Activated B cell treated with CpG ODN at 0.5 μM for 24 hours (primary cell): Measurements from ENCODE around the gene TEAD1. TPM values are rescaled to one million over a fixed set of nuclear protein-coding genes. Genes with fewer than 3 reads are reported as not detected.

Experiments used
- ATAC-seq: fragments of 200-7000 bp; cut with Tn5 transposase; one replicate; pipeline ENCODE4 v1.10.0; 2021; ENCODE audit warnings: low read depth, mild to moderate bottlenecking, moderate library complexity
- CTCF ChIA-PET: fragments of 350-600 bp; sonication (Branson Sonifier 250); formaldehyde crosslinking; loops from one replicate; lab custom pipeline; 2021; ENCODE audit warnings: antibody characterized with exemption; lab: Charles Lee
- POLR2A ChIA-PET: fragments of 350-600 bp; sonication (Branson Sonifier 250); formaldehyde crosslinking; loops from one replicate; lab custom pipeline; 2021; ENCODE audit warnings: antibody characterized with exemption; lab: Charles Lee
- DNase-seq: peaks from one replicate; pipeline ENCODE4 v3.0.0; 2022
- H3K27ac Mint-ChIP-seq: one replicate; pipeline ENCODE4 v1.8.0; 2020; ENCODE audit warnings: mixed read lengths
- H3K27me3 Mint-ChIP-seq: one replicate; pipeline ENCODE4 v1.8.0; 2021; ENCODE audit warnings: mixed read lengths
- H3K36me3 Mint-ChIP-seq: one replicate; pipeline ENCODE4 v1.8.0; 2021; ENCODE audit warnings: low read depth, mixed read lengths
- H3K4me1 Mint-ChIP-seq: one replicate; pipeline ENCODE4 v1.8.0; 2021; ENCODE audit warnings: mixed read lengths
- H3K4me3 Mint-ChIP-seq: one replicate; pipeline ENCODE4 v1.8.0; 2020; ENCODE audit warnings: mild to moderate bottlenecking, mixed read lengths
- H3K9me3 Mint-ChIP-seq: one replicate; pipeline ENCODE4 v1.8.0; 2020; ENCODE audit warnings: mixed read lengths
- intact Hi-C: fragments of 100-400 bp; cut with micrococcal nuclease; formaldehyde crosslinking; loops from one replicate; pipeline ENCODE4 v1.15.1; 2024
- total RNA-seq: library from RNA; stranded (reverse); gene quantifications from 2 replicates; pipeline ENCODE4 v1.2.3, GENCODE V29; 2022
- TF ChIP-seq, protein P1 (sequence below): fragments of 200-600 bp; IDR thresholded peaks from one replicate; pipeline ENCODE4 v1.8.0; 2022; ENCODE audit warnings: antibody characterized with exemption, mild to moderate bottlenecking

TEAD1 gene
- total RNA-seq, 1 donor from 2014 or later, result 0.07 TPM

DNA sequence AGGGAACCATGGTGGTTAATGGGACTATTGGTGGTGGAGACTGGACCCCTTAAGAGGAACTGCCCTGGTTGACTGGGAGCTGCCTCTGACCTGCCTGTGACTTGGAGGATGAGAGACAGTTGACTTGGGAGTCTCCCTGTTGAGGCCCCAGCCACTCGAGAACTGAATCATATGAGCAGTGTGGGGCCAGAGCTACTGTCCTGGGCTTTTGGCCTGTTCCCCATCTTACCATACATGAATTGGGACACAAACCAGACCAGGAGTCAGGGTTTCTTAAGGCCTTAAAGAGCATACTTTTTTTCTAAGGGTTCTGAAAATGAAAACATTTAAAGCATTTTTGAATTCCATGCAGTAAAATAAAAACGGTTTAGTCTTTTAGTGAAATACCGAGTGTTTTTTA is 92.8 kb downstream of the TEAD1 start:
- ChIA-PET CTCF (no interaction called here), POLR2A (no interaction called here)
- DNase-seq (no peak), ATAC-seq (no peak)
- Mint-ChIP-seq H3K4me1 (no peaks in the 10 kb centered on the region), H3K4me3 (no peak overlapping the region), H3K27me3 (peaks cover 2% of the 10 kb centered on the region), H3K27ac (no peak overlapping the region), H3K36me3 (no peaks in the 10 kb centered on the region), H3K9me3 (no peaks in the 10 kb centered on the region)
- TF ChIP-seq, protein P1, sequence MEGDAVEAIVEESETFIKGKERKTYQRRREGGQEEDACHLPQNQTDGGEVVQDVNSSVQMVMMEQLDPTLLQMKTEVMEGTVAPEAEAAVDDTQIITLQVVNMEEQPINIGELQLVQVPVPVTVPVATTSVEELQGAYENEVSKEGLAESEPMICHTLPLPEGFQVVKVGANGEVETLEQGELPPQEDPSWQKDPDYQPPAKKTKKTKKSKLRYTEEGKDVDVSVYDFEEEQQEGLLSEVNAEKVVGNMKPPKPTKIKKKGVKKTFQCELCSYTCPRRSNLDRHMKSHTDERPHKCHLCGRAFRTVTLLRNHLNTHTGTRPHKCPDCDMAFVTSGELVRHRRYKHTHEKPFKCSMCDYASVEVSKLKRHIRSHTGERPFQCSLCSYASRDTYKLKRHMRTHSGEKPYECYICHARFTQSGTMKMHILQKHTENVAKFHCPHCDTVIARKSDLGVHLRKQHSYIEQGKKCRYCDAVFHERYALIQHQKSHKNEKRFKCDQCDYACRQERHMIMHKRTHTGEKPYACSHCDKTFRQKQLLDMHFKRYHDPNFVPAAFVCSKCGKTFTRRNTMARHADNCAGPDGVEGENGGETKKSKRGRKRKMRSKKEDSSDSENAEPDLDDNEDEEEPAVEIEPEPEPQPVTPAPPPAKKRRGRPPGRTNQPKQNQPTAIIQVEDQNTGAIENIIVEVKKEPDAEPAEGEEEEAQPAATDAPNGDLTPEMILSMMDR, result no peak
- intact Hi-C loops, result no loop called here

DNA sequence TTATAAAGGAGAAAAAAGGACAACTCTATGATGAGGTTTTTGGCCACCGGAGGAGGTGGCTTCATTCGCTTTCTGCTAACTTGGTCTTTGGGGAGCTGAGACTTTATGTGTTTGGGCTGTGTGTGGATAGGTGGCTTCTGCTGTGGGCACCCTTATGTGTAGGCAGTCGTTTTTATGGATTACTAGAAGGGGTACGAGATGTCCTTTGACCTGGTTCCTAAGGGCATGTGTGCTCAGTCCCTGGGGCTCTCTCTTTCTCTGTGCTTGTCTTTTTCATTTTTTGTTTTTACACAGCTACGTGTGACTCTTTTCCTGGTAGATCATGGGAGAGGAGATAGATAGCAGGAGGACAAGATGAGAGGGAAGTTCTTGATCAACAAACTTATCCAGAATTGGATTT is 93.4 kb downstream of the TEAD1 start:
- intact Hi-C loops, result no loop called here
- DNase-seq, result no peak
- H3K27ac Mint-ChIP-seq, result no peak overlapping the region

DNA sequence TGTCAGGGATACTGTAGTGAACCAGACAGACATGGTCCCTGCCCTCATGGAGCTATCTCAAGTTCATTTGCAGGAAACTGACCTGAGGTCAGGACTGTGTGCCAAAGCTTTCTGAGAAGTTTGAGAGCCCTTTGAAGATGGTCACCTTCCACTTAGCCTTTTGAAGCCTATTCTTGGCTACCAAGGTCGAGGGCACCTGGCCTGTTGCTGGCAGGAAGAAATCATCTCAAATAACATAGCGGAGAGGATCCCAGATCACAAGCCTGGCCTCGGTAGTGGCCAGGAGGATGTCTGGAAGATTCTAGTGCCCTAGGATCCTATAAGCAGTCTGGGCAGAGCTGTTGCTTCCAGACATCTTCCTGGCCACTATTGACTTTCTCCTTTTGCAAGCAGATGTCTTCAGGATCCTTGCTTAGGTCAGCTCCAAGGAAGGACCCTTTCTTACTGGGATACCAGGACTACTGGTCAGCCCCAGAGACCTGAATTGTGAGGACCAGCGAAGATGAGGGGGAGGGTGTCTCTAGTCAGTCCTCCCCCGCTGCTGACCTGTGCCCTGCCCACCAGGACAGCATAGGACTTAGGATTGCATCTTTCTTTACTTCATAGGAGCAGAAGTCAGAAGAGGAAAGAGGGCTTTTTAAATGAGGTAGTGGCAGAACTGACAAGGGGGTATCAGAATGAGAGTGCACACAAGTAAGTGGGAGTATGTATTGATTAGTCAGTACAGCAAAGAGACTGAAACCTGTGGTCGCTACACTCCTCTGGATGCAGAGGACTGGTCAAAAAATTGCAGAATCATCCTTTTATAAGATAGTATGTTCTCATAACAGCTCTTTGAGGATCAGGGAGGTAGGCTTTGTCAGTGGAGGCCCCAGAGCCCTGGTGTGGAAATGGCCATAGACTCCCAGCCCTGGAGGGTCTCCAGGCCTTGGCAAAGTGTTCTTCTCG is 94.8 kb downstream of the TEAD1 start:
- ChIA-PET POLR2A (no interaction called here), CTCF (no interaction called here)
- H3K27ac Mint-ChIP-seq, result no peak overlapping the region
- ATAC-seq, result no peak
- no peak overlapping the region for H3K4me3 Mint-ChIP-seq
- TF ChIP-seq, protein P1, result no peak
- no peak for DNase-seq
- no peaks in the 10 kb centered on the region for H3K9me3 Mint-ChIP-seq
- H3K27me3 Mint-ChIP-seq, result peaks cover 4% of the 10 kb centered on the region
- H3K4me1 Mint-ChIP-seq, result no peaks in the 10 kb centered on the region
- no peaks in the 10 kb centered on the region for H3K36me3 Mint-ChIP-seq
- intact Hi-C loops, result no loop called here

More for the DNA sequence above, 93.4 kb downstream of the TEAD1 start:
- ChIA-PET CTCF (no interaction called here), POLR2A (no interaction called here)
- no peak overlapping the region for H3K4me3 Mint-ChIP-seq
- H3K27me3 Mint-ChIP-seq, result peaks cover 2% of the 10 kb centered on the region
- TF ChIP-seq, protein P1, result no peak
- no peaks in the 10 kb centered on the region for H3K4me1 Mint-ChIP-seq
- no peak for ATAC-seq
- H3K36me3 Mint-ChIP-seq, result no peaks in the 10 kb centered on the region
- no peaks in the 10 kb centered on the region for H3K9me3 Mint-ChIP-seq

DNA sequence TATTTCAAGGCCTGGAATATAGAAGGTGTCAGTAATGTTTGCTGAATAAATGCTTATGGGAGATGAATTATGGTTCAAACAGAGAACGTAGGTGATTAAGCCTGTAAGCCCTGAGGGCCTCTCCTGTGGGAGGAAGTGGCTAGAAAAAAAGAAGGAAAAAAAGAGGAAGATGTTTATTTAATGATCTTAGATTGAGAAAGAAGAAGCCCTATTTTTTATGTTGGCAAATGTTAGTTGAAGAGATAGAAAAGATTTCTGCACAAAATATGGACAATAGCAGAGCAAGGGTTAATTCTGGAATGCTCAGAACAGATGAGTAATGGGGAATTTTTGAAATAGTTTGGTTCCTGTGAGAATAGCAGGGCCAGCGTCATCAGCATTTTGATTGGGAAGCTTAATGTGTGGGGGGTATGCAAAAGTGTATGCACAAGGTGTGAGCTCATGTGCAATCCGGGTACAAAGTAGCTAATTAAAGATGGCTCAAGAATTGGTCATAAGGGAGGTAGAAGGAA is 95.7 kb downstream of the TEAD1 start:
- Mint-ChIP-seq H3K27ac (no peak overlapping the region), H3K27me3 (peaks cover 5% of the 10 kb centered on the region), H3K4me3 (no peak overlapping the region), H3K9me3 (no peaks in the 10 kb centered on the region), H3K36me3 (no peaks in the 10 kb centered on the region), H3K4me1 (no peaks in the 10 kb centered on the region)
- DNase-seq, result no peak
- TF ChIP-seq, protein P1, result no peak
- ChIA-PET CTCF (no interaction called here), POLR2A (no interaction called here)
- ATAC-seq, result no peak
- intact Hi-C loops, result no loop called here

DNA sequence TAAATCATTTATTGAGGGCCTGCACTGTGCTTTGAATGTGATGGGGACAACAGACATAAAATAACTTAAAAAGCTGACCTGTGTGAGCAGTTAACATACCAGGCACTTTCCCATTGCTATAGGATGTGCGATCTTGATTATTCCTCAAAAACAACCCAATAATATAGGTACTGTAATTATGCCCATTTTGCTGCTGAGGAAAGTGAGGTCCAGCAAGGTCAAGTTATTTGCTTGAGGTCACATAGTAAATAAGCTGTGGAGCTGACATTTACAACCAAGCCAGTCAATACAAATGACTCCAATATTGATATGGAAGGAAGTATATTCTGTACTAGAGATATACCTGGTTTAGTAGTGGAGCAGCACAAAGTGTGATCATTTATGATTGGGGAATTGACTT is 96.2 kb downstream of the TEAD1 start:
- no peak overlapping the region for H3K4me3 Mint-ChIP-seq
- H3K27me3 Mint-ChIP-seq, result peaks cover 5% of the 10 kb centered on the region
- TF ChIP-seq, protein P1, result no peak
- ATAC-seq, result no peak
- H3K4me1 Mint-ChIP-seq, result no peaks in the 10 kb centered on the region
- H3K27ac Mint-ChIP-seq, result no peak overlapping the region
- CTCF ChIA-PET, result no interaction called here
- intact Hi-C loops, result no loop called here
- H3K9me3 Mint-ChIP-seq, result no peaks in the 10 kb centered on the region
- H3K36me3 Mint-ChIP-seq, result no peaks in the 10 kb centered on the region
- DNase-seq, result no peak
- POLR2A ChIA-PET, result no interaction called here
